ENCODE results near the gene EGR1. TPM values are rescaled to one million over a fixed set of nuclear protein-coding genes. Genes with fewer than 3 reads are reported as not detected.
A peak's percentile ranks its signal among the peaks of the same experiment; 100 is the strongest.

Gene EGR1
- total RNA-seq, 1 donor from 2014 or later = 85.6 TPM

- Histone ChIP-seq H3K9me3 (no peaks in the 10 kb centered on the region), H3K4me3 (no peak overlapping the region), H3K27ac (no peak overlapping the region), H3K4me1 (no peaks in the 10 kb centered on the region), H3K27me3 (no peaks in the 10 kb centered on the region), H3K36me3 (peaks cover 96% of the 10 kb centered on the region)
- DNase-seq (no peak), ATAC-seq (peak; percentile 39)
- intact Hi-C loops (cut with DNase I) = no loop called here
- TF ChIP-seq CTCF (IDR thresholded peaks at IDR 0.05) = no peak
Measured at GRCh38 chr5:138514021-138514420, 48.7 kb downstream of the EGR1 start.

GRCh38 chr5:138515556-138516245 lies 50.4 kb downstream of the EGR1 start:
- intact Hi-C loops (cut with DNase I) = no loop called here
- no peak for DNase-seq
- no peak overlapping the region for H3K4me3 ChIP-seq
- no peak overlapping the region for H3K27ac ChIP-seq
- H3K4me1 ChIP-seq = no peaks in the 10 kb centered on the region
- H3K27me3 ChIP-seq = no peaks in the 10 kb centered on the region
- peak; percentile 73 for ATAC-seq
- TF ChIP-seq CTCF (IDR thresholded peaks at IDR 0.05) = no peak
- no peaks in the 10 kb centered on the region for H3K9me3 ChIP-seq
- H3K36me3 ChIP-seq = peaks cover 79% of the 10 kb centered on the region

GRCh38 chr5:138517437-138517836 lies 52.2 kb downstream of the EGR1 start:
- Histone ChIP-seq H3K9me3 (no peaks in the 10 kb centered on the region), H3K27ac (no peak overlapping the region)
- intact Hi-C loops (cut with DNase I) = no loop called here

More at GRCh38 chr5:138517437-138517836, 52.2 kb downstream of the EGR1 start:
- Histone ChIP-seq H3K4me1 (peaks cover 7% of the 10 kb centered on the region), H3K4me3 (no peak overlapping the region), H3K27me3 (no peaks in the 10 kb centered on the region), H3K36me3 (peaks cover 62% of the 10 kb centered on the region)
- DNase-seq = no peak
- TF ChIP-seq CTCF (IDR thresholded peaks at IDR 0.05) = no peak
- ATAC-seq = no peak

Other genes with a start within 250 kb of the EGR1 start
- 0.90 TPM for gene GFRA3, start 190.9 kb upstream of the EGR1 start, total RNA-seq
- 0.29 TPM for gene CDC25C, start 133.7 kb upstream of the EGR1 start, total RNA-seq
- gene FAM53C, start 127.2 kb upstream of the EGR1 start, total RNA-seq = 23.0 TPM
- 60.6 TPM for gene KDM3B, start 112.8 kb upstream of the EGR1 start, total RNA-seq
- 0.55 TPM for gene REEP2, start 26.4 kb upstream of the EGR1 start, total RNA-seq
- 114 TPM for gene ETF1, start 77.8 kb downstream of the EGR1 start, total RNA-seq
- 164 TPM for gene HSPA9, start 109.9 kb downstream of the EGR1 start, total RNA-seq